KOPT-K1 (cell line): ENCODE results near the gene CACNG7.

Source experiments
- H3K27ac ChIP-seq: fragments of 200-600 bp; sonication (generic); 2 replicates; pipeline ENCODE4 v1.5.1; 2016; ENCODE audit warnings: antibody characterized with exemption, mild to moderate bottlenecking, low read depth, low read length; ENCODE audit not compliant: poor library complexity, severe bottlenecking
- H3K36me3 ChIP-seq: fragments of 200-600 bp; sonication (generic); 2 replicates; pipeline ENCODE4 v1.5.1; 2017; ENCODE audit warnings: antibody characterized with exemption, mild to moderate bottlenecking, low read length, moderate library complexity; ENCODE audit not compliant: insufficient read depth
- H3K9me3 ChIP-seq: fragments of 200-600 bp; sonication (generic); 2 replicates; pipeline ENCODE4 v1.5.1; 2017; ENCODE audit warnings: antibody characterized with exemption, low read length, mild to moderate bottlenecking; ENCODE audit not compliant: insufficient read depth, poor library complexity, severe bottlenecking

CACNG7 gene

DNA sequence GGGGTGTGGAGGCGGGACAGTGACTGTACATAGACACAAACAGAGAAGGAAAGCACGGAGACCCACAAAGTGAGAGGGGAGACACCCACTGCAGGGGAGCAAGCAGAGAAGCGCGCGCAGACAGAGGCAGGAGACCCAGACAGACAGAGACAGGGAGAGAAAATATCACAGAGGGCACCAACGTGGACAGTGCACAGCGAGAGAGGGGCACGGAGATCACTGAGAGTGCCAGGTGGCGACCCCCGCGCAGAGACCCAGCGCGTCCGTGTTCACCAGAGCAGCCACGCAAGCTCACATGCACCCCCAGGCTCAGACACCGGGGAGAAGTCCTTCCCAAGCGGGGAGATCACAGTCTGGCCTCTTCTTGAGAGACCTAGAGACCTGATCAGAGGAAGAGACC is 1.4 kb upstream of the CACNG7 start:
- Histone ChIP-seq H3K36me3 (no peaks in the 10 kb centered on the region), H3K27ac (no peak overlapping the region), H3K9me3 (no peaks in the 10 kb centered on the region)

DNA sequence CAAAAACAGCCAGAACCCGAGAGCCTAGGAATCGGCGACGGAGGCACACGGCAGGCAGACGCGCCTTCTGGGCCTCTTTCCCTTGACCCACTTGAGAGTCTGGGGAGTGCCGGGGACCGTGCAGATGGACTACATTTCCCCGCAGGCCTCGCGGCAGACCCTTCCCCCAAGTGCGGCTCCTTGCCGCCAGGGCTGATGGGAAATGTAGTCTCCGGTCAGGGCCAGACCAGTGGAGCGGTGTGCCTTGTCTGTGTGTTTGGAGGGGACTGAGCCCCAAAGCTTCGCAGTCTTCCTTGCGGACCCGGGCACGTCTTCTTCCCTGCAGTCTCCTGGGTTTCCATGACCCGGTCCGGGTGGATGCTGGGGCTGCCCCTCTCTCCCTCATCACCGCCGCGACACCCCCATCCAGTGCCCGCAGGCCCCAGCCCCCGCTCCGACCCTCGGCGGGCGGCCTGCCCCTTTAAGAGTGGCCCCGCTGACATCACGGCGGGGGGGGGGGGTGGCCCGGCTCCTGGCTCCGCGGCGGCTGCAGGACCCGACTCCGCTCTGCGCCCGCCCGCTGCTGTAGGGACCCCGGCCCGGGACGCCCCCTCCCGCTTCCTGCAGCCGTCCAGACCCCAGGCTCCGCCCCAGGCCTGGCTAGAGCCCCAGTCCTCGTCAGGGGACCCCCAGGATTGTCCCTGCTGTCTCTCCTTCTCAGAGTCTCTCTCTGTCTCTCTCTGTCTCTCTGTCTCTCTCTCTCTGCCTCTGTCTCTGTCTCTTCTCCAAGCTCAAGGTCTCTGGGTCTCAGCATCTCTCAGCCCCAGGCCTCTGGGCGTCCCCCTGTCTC is 758 bp upstream of the CACNG7 start:
- Histone ChIP-seq H3K36me3 (no peaks in the 10 kb centered on the region), H3K9me3 (no peaks in the 10 kb centered on the region), H3K27ac (no peak overlapping the region)

DNA sequence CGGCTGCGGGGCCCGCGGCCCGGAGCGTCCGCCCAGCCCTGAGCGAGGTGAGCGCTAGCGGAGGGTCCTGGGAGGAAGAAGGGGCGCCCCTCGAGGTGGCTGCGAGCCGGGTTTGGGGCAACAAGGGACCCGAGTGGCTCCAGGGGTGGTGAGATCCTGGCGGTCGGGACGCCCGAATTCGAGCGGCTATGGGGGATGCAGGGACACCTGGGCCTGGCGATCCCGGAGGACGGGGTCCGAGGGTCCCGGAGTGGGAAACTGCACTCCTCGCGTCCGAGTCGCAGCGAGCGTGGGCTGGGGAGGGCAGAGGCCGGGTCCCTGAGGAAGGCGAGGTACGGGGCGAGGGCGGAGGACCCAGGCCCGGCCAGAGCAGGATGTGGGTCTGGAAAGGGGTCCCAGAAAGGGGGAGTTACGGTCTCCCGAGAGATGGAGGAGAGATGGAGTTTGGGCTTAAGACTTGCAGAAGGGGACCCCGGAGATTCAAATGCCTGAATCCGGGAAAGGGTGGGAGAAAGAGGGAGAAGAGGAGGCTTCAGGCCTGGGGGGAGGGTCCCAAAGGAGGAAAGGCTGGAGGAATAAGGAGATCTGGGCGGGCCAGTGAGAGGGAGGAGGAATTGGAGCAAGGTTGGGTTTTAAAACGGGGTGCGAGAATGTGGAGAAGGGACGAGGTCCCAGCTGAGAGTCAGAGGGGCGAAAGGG is 542 bp downstream of the CACNG7 start:
- Histone ChIP-seq H3K9me3 (no peaks in the 10 kb centered on the region), H3K27ac (no peak overlapping the region), H3K36me3 (no peaks in the 10 kb centered on the region)

- Histone ChIP-seq H3K36me3 (no peaks in the 10 kb centered on the region), H3K9me3 (no peaks in the 10 kb centered on the region), H3K27ac (no peak overlapping the region)
These were observed 1.1 kb downstream of the CACNG7 start for GRCh38 chr19:53910170-53910518.

DNA sequence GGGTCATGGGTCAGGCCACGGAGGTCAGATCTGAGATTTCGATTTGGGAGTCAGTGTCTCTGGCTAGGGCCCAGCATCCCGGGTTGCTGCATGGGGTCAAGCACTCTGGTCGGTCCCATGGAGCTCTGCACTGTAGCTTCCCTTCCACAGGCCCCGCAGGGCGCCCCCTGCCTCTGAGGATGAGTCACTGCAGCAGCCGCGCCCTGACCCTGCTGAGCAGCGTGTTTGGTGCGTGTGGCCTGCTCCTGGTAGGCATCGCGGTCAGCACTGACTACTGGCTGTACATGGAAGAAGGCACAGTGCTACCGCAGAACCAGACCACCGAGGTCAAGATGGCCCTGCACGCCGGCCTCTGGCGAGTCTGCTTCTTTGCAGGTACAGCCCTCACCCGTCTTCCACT is 3.6 kb downstream of the CACNG7 start:
- Histone ChIP-seq H3K36me3 (no peaks in the 10 kb centered on the region), H3K27ac (no peak overlapping the region), H3K9me3 (no peaks in the 10 kb centered on the region)

DNA sequence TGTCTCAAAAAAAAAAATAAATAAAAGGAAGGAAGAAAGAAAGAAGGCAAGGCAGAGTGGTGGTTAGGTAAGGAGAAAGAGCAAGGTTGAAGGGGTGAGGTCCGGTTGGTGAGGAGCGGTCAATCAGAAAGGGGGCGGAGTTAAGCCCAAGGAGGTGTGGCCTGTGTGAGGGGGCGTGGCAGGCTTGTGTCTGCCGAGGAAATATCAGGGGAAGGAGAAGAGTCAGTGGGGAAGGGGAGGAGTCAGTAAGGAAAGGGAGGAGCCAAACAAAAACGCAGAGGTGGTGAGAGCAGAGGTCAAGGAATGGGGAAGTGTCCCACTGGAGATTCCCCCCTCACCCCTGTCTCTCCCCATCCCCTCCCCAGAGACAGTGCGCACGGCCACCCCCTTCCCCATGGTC is 5.9 kb downstream of the CACNG7 start:
- no peaks in the 10 kb centered on the region for H3K36me3 ChIP-seq
- H3K9me3 ChIP-seq: no peaks in the 10 kb centered on the region
- no peak overlapping the region for H3K27ac ChIP-seq

- no peaks in the 10 kb centered on the region for H3K36me3 ChIP-seq
These were observed 6.9 kb downstream of the CACNG7 start for GRCh38 chr19:53916004-53916403.

DNA sequence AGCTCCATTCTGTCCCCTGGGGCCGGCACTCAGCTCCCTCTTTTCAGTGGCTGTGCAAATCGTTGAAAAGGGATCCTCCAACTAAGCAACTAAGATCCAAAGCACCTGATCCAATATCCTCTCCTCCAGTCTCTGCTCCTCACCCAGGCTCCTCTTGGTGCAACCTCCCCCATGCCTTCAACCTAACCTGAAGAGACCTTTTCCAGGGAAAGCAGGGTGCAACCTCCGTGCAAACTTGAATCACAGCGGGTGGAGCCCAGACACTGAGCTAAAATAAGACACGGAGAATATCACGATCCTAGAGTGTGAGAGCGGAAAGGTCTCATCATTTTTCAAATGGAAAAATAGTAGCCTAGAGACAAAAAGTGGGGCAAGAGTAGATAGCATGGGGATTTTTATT is 8.3 kb downstream of the CACNG7 start:
- H3K36me3 ChIP-seq: no peaks in the 10 kb centered on the region
- no peak overlapping the region for H3K27ac ChIP-seq
- H3K9me3 ChIP-seq: no peaks in the 10 kb centered on the region

More at GRCh38 chr19:53916004-53916403, 6.9 kb downstream of the CACNG7 start:
- no peak overlapping the region for H3K27ac ChIP-seq
- no peaks in the 10 kb centered on the region for H3K9me3 ChIP-seq

GRCh38 chr19:53927739-53928138 is 18.7 kb downstream of the CACNG7 start:
- Histone ChIP-seq H3K9me3 (no peaks in the 10 kb centered on the region), H3K36me3 (no peaks in the 10 kb centered on the region)

DNA sequence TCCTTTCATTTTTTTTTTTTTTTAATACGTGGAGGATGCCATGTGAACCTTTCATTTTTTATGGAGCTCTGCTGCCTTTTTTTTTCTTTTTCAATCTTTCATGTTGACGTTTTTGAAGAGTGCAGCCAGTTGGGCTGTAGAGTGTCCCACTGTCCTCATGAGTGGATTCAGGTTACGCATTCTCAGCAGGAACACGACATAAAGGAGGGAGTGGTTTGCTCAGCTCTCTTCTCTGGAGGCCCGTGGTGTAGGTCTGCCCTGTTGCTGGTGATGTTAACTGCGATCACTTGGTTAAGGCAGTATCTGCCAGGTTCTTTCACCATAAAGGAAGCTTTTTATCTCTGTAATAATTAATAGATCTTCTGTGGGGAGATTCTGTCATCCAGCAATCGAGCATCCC is 27.0 kb downstream of the CACNG7 start:
- H3K36me3 ChIP-seq: no peaks in the 10 kb centered on the region
- no peak overlapping the region for H3K27ac ChIP-seq
- no peaks in the 10 kb centered on the region for H3K9me3 ChIP-seq

More at GRCh38 chr19:53927739-53928138, 18.7 kb downstream of the CACNG7 start:
- H3K27ac ChIP-seq: no peak overlapping the region

DNA sequence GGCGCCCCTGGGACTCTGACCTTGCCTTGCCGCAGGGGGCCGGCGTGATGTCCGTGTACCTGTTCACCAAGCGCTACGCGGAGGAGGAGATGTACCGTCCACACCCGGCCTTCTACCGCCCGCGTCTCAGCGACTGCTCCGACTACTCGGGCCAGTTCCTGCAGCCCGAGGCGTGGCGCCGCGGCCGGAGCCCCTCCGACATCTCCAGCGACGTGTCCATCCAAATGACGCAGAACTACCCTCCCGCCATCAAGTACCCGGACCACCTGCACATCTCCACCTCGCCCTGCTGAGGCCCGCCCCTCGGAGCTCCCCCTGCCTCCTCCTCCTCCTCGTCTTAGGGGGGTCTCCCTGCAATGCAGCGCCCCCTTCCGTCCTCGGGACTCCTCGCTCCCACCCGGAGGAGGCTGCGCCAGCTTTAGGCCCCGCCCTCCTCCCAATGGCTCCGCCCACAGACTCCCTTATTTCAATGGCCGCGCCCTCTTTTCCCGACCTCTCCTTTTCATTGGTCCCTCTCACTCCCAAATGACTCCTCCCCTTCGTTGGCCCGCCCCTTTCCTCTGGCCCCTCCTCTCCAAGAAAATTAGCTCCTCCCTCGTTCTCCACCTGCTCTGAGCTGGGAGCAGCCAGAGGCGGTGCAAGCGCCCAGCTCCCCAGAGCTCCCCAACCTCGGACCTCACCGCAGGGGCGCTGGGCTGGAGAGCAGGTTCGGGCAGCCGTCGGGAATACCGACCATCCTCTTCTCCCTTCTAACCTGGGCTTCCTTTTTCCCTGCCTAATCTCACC is 33.1 kb downstream of the CACNG7 start:
- Histone ChIP-seq H3K9me3 (no peaks in the 10 kb centered on the region), H3K36me3 (no peaks in the 10 kb centered on the region), H3K27ac (no peak overlapping the region)

DNA sequence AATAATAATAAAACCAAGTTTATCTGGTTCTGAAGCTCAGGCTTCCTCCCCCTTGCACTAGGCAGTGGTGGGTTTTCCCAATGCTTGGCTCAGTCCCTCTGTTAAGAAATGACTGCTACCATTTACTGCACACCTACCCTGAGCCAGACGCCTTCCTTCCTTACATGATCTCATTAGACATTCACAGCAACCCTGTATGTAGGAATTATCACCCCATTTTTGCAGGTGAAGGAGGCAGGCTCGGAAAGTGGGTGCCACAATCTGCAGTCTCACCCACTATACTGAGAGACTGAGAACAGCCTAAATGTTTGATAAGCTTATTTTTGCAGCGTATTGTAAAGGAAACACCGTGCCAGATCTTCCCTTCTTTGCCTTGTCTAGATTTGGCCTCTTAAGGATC is 35.3 kb downstream of the CACNG7 start:
- no peaks in the 10 kb centered on the region for H3K9me3 ChIP-seq
- no peak overlapping the region for H3K27ac ChIP-seq

DNA sequence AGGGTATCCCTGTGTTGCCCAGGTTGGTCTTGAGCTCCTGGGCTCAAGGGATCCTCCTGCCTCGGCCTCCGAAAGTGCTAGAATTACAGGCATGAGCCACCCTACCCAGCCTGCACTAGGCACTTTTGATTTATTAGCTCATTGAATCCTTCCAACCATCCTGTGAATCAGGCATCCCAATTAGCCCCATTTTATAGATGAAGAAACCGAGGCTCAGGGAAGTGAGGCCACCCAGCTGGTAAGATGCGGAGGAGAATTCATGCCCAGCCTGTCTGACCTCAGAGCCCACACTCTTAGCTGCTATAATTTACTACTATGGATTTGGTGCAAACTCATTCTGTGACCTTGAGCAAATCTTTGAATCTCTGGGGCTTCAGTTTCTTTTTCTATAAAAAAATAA is 35.9 kb downstream of the CACNG7 start:
- Histone ChIP-seq H3K9me3 (no peaks in the 10 kb centered on the region), H3K27ac (no peak overlapping the region), H3K36me3 (no peaks in the 10 kb centered on the region)

More for the DNA sequence above, 35.3 kb downstream of the CACNG7 start:
- H3K36me3 ChIP-seq: no peaks in the 10 kb centered on the region

- Histone ChIP-seq H3K36me3 (no peaks in the 10 kb centered on the region), H3K27ac (no peak overlapping the region), H3K9me3 (no peaks in the 10 kb centered on the region)
These were observed 36.4 kb downstream of the CACNG7 start for GRCh38 chr19:53945441-53945840.

GRCh38 chr19:53945998-53946397 is 36.9 kb downstream of the CACNG7 start:
- Histone ChIP-seq H3K36me3 (no peaks in the 10 kb centered on the region), H3K9me3 (no peaks in the 10 kb centered on the region)

More at GRCh38 chr19:53945998-53946397, 36.9 kb downstream of the CACNG7 start:
- no peak overlapping the region for H3K27ac ChIP-seq
